GM13976 (cell line): ENCODE data around the gene ANKRD63.
A peak's percentile ranks its signal among the peaks of the same experiment; 100 is the strongest.

Source experiments
- DNase-seq: peaks from one replicate; pipeline ENCODE4 v3.0.0; 2012; ENCODE audit warnings: low spot score
- CTCF ChIP-seq: IDR thresholded peaks from 2 replicates; pipeline ENCODE4 v1.5.1; 2012; ENCODE audit warnings: borderline replicate concordance, mild to moderate bottlenecking; ENCODE audit not compliant: insufficient read depth; ENCODE audit errors: extremely low read depth, missing control alignments, control extremely low read depth
- in situ Hi-C: fragments of 300-500 bp; cut with MboI; formaldehyde crosslinking; loops from one replicate; pipeline ENCODE4 v1.12.0; 2022; ENCODE audit warnings: low sequenced_read_pairs, mixed read lengths, inconsistent platforms; ENCODE audit not compliant: unreplicated experiment

Gene ANKRD63

GRCh38 chr15:40274350-40275274 lies 8.3 kb downstream of the ANKRD63 start:
- in situ Hi-C loops, result loop anchor here (5.0 to 25.0 kb wide), 3 partner anchors 52 to 487 kb away; partner anchors contain the start of gene FSIP1
- peak; percentile 100 for TF ChIP-seq CTCF
- peak; percentile 90 for DNase-seq

GRCh38 chr15:40273428-40273827 lies 9.4 kb downstream of the ANKRD63 start:
- DNase-seq, result no peak
- TF ChIP-seq CTCF, result no peak
- in situ Hi-C loops, result loop anchor here (5.0 to 25.0 kb wide), 3 partner anchors 51 to 486 kb away; partner anchors contain the start of gene FSIP1

GRCh38 chr15:40272485-40273056 lies 10.3 kb downstream of the ANKRD63 start:
- DNase-seq, result no peak
- in situ Hi-C loops, result loop anchor here (5.0 to 25.0 kb wide), 3 partner anchors 50 to 485 kb away; partner anchors contain the start of gene FSIP1
- peak; percentile 13 for TF ChIP-seq CTCF

GRCh38 chr15:40271685-40272484 lies 11.0 kb downstream of the ANKRD63 start:
- in situ Hi-C loops, result loop anchor here (5.0 to 25.0 kb wide), 3 partner anchors 50 to 485 kb away; partner anchors contain the start of gene FSIP1
- no peak for TF ChIP-seq CTCF
- no peak for DNase-seq

GRCh38 chr15:40270246-40270995 lies 12.4 kb downstream of the ANKRD63 start:
- in situ Hi-C loops, result loop anchor here (5.0 to 25.0 kb wide), 3 partner anchors 48 to 483 kb away; partner anchors contain the start of gene FSIP1
- DNase-seq, result no peak
- no peak for TF ChIP-seq CTCF
